ENCODE data around the gene TNFRSF12A.
A peak's percentile ranks its signal among the peaks of the same experiment; 100 is the strongest.

Gene TNFRSF12A

DNA sequence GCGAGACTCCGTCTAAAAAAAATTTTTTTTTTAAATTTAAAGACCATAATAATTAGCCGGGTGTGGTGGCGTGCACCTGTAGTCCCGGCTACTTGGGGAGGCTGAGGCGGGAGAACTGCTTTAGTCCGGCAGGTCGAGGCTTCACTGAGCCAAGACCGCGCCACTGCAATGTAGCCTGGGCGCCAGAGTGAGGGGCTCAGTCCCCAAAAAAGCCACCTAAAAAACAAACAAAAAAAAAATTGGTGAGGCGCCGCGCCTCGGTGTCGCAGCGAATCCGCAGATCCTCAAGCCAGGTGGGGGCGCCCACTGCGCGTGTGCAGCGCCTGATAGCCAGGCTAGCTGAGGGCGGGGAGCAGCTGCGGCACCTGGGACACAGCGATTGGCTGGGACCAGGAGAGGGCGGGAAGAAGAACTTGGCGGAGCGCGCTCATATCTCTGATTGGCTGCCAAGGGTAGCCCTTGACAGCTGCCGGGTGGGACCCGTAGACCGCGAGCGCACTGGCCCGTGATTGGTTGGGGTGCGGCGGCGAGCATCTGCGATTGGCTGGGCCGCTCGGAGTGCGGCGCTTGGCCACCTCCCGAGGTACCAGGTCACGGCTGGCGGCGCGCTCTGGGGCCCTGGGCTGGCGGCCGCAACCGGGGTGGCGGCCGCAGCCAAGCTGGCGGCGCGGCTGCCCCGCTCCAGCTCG lies 16.4 kb upstream of the TNFRSF12A start:
- no peak for FAIRE-seq
- TF ChIP-seq, protein P1, sequence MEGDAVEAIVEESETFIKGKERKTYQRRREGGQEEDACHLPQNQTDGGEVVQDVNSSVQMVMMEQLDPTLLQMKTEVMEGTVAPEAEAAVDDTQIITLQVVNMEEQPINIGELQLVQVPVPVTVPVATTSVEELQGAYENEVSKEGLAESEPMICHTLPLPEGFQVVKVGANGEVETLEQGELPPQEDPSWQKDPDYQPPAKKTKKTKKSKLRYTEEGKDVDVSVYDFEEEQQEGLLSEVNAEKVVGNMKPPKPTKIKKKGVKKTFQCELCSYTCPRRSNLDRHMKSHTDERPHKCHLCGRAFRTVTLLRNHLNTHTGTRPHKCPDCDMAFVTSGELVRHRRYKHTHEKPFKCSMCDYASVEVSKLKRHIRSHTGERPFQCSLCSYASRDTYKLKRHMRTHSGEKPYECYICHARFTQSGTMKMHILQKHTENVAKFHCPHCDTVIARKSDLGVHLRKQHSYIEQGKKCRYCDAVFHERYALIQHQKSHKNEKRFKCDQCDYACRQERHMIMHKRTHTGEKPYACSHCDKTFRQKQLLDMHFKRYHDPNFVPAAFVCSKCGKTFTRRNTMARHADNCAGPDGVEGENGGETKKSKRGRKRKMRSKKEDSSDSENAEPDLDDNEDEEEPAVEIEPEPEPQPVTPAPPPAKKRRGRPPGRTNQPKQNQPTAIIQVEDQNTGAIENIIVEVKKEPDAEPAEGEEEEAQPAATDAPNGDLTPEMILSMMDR (IDR thresholded peaks at IDR 0.05; ENCODE audit: insufficient read depth, missing control alignments) = peak; percentile 61
- DNase-seq (ENCODE audit: insufficient read length, low spot score) = peak; percentile 94

DNA sequence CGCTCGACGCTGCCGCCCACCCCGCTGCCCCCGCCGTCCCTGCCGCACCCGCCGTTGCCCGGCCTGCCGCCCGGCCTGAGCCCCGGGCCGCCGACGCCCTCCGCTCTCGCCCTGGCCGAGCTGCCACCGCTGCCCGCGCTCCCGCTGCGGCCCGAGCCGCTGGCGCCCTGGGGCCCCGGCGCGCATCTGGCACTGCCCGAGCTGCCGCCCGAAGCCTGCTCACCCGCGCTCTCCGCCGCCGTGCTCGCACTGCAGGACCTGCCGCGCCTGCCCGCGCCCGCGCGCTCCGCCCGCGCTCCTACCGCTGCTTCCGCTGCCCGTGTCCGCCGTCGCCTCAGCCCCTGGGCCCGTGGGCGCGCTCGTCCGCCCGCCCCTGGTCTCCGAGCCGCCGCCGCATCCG lies 15.8 kb upstream of the TNFRSF12A start:
- TF ChIP-seq, protein P1 (IDR thresholded peaks at IDR 0.05; ENCODE audit: insufficient read depth, missing control alignments) = no peak
- no peak for DNase-seq (ENCODE audit: insufficient read length, low spot score)
- FAIRE-seq = no peak

DNA sequence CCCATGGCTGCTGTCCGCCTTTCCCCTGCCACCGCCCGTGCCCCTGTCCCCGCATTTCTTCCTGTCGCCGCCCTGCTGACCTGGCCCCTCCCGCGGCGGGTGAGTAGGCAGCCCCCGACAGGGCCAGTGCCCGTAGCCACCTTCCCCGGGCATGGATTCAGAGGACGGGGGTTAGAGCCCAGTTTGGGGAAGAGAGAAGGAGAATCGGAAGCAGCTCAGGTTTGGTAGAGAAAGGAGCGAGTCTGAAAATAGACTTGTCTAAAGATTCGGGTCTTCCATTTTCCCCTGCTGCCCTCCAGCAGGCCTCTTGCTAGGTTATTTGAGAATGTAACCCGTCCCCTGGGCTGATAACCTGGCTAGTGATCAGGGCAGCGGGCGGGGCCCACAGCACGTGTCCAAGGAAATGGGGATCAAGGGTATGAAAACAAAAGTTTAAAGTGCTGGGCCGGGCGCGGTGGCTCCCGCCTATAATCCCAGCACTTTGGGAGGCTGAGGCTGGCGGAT lies 15.3 kb upstream of the TNFRSF12A start:
- TF ChIP-seq, protein P1 (IDR thresholded peaks at IDR 0.05; ENCODE audit: insufficient read depth, missing control alignments) = no peak
- FAIRE-seq (no peak), DNase-seq (ENCODE audit: insufficient read length, low spot score) (no peak)

- no peak for FAIRE-seq
- no peak for DNase-seq (ENCODE audit: insufficient read length, low spot score)
- TF ChIP-seq, protein P1 (IDR thresholded peaks at IDR 0.05; ENCODE audit: insufficient read depth, missing control alignments) = no peak
Observed at GRCh38 chr16:3007059-3007956, 12.9 kb upstream of the TNFRSF12A start.

DNA sequence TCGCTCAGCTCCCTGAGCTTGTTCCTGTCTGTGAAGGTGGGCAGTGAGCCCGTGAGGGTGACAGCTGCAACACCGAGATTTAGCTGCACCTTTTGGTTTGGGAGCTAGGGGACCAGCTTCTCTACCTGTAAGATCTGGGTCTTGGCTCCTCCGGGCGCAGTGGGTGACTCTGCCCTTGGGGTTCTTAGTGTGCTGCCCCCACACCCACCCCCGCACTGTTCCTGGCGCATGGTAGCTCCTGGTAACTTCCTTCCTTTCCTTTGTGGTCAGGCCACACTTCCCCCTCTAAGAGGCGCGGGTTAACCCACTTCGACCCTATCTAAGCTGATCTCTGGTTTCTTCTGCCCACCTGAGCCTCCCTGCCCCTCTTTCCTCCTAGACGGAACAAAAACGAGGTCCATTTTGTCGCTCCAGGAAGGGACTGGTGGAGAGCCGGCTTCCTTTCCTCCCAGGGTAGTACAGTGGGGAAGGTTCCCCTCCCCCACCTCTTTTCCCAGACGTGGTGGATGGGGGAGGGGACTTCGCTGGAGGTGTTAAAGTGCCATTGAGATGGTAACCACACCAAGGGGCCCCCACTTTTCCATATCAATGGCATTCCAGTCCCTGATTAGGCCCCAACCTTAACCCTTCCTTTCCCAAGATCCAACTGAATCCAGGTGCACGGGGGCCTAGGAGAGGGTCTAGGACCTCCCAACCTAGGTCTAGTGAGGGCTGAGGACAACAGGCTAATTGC lies 12.0 kb upstream of the TNFRSF12A start:
- FAIRE-seq (no peak), DNase-seq (ENCODE audit: insufficient read length, low spot score) (no peak)
- TF ChIP-seq, protein P1 (IDR thresholded peaks at IDR 0.05; ENCODE audit: insufficient read depth, missing control alignments) = no peak

- DNase-seq (ENCODE audit: insufficient read length, low spot score) = no peak
- no peak for FAIRE-seq
- TF ChIP-seq, protein P1 (IDR thresholded peaks at IDR 0.05; ENCODE audit: insufficient read depth, missing control alignments) = no peak
Observed at GRCh38 chr16:3008690-3009037, 11.5 kb upstream of the TNFRSF12A start.

All from D721Med (cell line).